AG04449 (cell line): ENCODE data around the gene PLD5.

Experiments
- CTCF ChIA-PET: fragments of 350-600 bp; formaldehyde crosslinking; extraction: SDS; loops from one replicate; lab custom pipeline; 2021; ENCODE audit warnings: antibody characterized with exemption; lab: Yijun Ruan, JAX
- POLR2A ChIA-PET: fragments of 400-600, 350-600 bp; formaldehyde crosslinking; extraction: SDS; loops from one replicate; lab custom pipeline; 2020; ENCODE audit warnings: antibody characterized with exemption, inconsistent platforms; lab: Yijun Ruan, JAX
- DNase-seq: peaks from one replicate; pipeline ENCODE4 v3.0.0-alpha.2; 2010; ENCODE audit warnings: low read depth, low spot score
- H3K4me3 ChIP-seq: 2 replicates; pipeline ENCODE4 v1.5.1; 2011; ENCODE audit warnings: low read depth, mild to moderate bottlenecking, control low read depth, low read length
- TF ChIP-seq, protein P1 (sequence below): IDR thresholded peaks from one replicate; pipeline ENCODE4 v1.5.1; 2011; ENCODE audit warnings: mild to moderate bottlenecking, moderate library complexity, low read length, control low read depth, inconsistent platforms; ENCODE audit not compliant: insufficient read depth; ENCODE audit errors: missing control alignments

PLD5 gene

DNA sequence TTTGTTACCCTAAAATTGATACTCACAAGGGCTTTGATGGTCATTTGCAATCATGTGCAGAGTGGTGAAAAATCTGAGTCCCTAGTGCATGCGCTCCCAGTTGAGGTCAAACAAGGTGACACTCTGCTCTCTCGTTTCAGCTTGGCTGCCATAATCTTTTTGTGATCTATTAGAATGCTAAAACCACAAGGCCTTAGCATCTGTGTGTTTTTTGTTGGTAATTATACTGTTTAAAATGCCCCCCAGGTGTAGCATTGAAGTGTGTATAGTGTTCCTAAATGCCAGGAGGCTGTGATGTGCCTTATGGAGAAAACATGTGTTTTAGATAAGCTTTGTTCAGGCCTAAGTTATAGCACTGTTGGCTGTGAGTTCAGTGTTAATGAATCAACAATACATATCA lies 89.3 kb downstream of the PLD5 start:
- TF ChIP-seq, protein P1, sequence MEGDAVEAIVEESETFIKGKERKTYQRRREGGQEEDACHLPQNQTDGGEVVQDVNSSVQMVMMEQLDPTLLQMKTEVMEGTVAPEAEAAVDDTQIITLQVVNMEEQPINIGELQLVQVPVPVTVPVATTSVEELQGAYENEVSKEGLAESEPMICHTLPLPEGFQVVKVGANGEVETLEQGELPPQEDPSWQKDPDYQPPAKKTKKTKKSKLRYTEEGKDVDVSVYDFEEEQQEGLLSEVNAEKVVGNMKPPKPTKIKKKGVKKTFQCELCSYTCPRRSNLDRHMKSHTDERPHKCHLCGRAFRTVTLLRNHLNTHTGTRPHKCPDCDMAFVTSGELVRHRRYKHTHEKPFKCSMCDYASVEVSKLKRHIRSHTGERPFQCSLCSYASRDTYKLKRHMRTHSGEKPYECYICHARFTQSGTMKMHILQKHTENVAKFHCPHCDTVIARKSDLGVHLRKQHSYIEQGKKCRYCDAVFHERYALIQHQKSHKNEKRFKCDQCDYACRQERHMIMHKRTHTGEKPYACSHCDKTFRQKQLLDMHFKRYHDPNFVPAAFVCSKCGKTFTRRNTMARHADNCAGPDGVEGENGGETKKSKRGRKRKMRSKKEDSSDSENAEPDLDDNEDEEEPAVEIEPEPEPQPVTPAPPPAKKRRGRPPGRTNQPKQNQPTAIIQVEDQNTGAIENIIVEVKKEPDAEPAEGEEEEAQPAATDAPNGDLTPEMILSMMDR: no peak
- ChIA-PET POLR2A (no interaction called here), CTCF (no interaction called here)
- no peak for DNase-seq
- no peak overlapping the region for H3K4me3 ChIP-seq

DNA sequence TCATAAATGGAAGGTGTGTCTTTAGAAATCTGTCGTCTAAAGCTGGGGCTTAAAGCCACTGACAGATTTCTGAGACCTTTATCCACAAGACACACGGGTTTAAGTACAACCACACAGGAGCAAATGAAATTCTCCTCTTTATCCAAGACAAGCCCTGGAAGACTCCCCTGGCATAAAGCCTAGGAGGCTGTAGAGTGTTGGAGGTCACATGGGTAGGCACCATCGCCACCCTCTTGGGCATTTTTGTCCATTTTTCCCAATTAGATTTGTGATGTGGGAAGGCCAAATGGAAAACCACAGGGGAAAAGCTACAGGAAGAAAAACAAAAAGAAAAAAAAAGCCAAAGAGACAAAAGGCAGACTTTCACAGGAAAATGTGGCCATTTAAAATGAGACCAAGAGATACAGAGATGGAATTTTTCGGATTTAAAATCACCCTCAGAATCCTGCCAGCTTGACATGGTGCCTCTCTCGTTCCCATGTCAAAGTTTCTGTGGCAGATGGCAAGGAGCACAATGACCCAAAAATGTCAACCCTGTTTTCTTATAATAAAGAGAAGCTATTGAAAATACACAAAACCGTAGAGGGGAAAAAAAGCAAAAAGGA lies 91.9 kb downstream of the PLD5 start:
- POLR2A ChIA-PET: no interaction called here
- TF ChIP-seq, protein P1: no peak
- no peak for DNase-seq
- CTCF ChIA-PET: no interaction called here
- H3K4me3 ChIP-seq: no peak overlapping the region

DNA sequence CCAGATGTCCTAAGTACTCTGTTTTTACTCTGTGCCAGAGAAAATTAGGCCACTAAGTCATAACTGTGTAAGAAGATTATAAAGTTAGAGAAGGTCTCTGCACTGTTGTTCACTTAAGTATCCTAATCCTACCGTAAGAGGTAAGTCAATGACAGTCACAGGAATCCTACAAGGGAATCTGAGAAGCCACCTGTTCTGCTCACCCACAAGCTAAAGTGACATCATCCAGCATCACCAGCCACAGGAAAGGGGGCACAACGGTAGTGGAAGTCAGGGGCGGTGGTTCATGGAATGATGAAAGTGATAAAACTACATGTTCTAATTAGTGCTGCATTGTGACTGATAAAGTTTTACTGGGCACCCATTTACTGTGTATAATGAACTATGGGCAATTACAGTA lies 92.7 kb downstream of the PLD5 start:
- CTCF ChIA-PET: no interaction called here

DNA sequence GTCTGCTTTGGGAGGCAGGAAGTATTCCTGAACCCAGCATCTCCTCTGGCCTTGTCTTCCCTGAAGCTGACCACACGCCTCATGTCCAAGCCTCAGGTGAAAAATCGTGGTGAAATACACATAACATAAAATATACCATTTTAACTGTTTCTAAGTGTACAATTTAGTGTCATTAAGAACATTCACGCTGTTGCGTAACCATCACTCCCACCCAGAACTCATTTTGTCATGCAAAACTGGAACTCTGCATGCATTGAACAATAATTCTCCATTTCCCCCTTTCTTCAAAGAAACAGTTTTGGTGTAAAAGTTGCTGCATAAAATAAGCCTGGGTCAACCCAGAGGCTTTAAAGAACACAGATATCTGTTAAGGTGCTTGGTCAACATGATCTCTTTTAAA lies 93.5 kb downstream of the PLD5 start:
- no peak for DNase-seq
- no peak overlapping the region for H3K4me3 ChIP-seq
- ChIA-PET POLR2A (no interaction called here), CTCF (no interaction called here)
- TF ChIP-seq, protein P1: no peak

More for the DNA sequence above, 92.7 kb downstream of the PLD5 start:
- no peak for DNase-seq
- POLR2A ChIA-PET: no interaction called here
- TF ChIP-seq, protein P1: no peak
- no peak overlapping the region for H3K4me3 ChIP-seq

DNA sequence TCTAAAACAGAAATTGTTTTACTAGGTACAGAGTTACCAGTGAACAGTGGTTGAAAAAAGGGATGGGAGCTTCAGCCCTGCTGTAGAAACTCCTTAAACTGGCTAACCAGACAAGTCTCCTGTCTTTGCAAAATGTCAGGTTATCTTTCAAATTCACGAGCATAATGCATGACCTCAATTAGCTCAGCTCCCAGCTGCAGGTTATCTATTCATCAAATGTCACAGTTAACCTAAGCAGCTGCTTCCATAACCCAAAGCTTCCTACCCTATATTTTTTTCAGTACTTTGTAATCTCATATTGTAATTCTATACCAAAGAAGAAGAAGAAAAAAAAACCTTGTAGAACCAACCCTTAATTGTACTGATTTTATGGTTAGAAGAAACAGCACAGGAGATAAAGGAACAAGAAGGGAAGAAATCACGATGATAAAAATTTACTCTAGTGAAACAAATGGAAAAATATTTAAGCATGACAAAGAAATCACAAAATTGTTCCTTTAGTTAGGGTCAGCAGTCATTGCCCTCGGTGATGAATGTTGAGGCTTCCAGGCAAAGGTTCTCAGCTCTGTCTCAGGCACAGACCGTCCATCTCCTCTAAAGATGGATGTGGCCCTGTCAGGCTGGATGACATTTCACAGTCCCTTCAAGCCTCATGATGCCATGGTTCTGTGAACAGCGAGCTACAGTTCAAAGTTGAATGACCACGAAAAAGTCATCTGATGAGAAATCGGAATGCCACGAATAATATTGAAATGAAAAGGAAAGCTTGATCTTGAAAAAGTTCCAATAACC lies 95.9 kb downstream of the PLD5 start:
- TF ChIP-seq, protein P1: no peak
- no peak overlapping the region for H3K4me3 ChIP-seq
- POLR2A ChIA-PET: no interaction called here
- CTCF ChIA-PET: no interaction called here
- DNase-seq: no peak

DNA sequence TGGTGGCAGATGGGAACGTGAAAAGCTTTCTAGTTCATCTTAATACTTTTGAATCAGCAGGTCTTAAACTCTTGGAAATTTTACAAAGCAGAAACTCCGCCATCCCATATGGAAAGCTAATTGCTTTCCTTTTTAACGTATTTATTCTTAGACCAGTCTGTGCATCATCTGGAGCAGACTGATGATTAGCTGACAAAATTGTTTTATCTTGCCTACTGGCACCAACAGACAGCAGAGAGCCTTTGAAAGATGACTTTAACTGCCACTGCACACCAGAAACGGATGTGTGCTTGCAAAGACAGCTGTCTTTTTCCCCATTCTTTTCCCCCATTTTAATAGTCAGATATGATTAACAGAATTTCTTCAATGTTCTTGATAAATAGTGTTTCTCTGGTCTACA lies 97.0 kb downstream of the PLD5 start:
- ChIA-PET POLR2A (no interaction called here), CTCF (no interaction called here)
- DNase-seq: no peak

More for the DNA sequence above, 97.0 kb downstream of the PLD5 start:
- TF ChIP-seq, protein P1: no peak
- no peak overlapping the region for H3K4me3 ChIP-seq
